Measurements from ENCODE around the gene DTNB. TPM values are rescaled to one million over a fixed set of nuclear protein-coding genes. Genes with fewer than 3 reads are reported as not detected.

Gene DTNB
- polyA plus RNA-seq, 1 of the 3 experiments (the other 2 are of a cell fraction) = 15.3 TPM

- H3K4me2 ChIP-seq = no peak overlapping the region
- POLR2A ChIA-PET = no interaction called here
Measured at GRCh38 chr2:25411753-25412152, 261.6 kb downstream of the DTNB start.

More at GRCh38 chr2:25411753-25412152, 261.6 kb downstream of the DTNB start:
- H3K27ac ChIP-seq (ENCODE audit: low read depth in 2 of 2, low read length in 1 of 2) = no peak overlapping the region
- no peaks in the 10 kb centered on the region for H3K4me1 ChIP-seq (ENCODE audit: control insufficient read depth in 1 of 2, insufficient read depth in 2 of 2, low read depth in 1 of 2, low read length in 1 of 2)
- H3K9me3 ChIP-seq = no peaks in the 10 kb centered on the region
- CTCF ChIA-PET = interaction anchor here (0.8 to 1.4 kb wide), 2 partner anchors 15 to 32 kb away, joined by 3 read pairs; no protein-coding TSS in a partner anchor
- no peaks in the 10 kb centered on the region for H3K27me3 ChIP-seq (ENCODE audit: insufficient read depth)
- H2AFZ ChIP-seq (ENCODE audit: low read depth) = no peak overlapping the region
- no peak overlapping the region for H3K9ac ChIP-seq
- H3K79me2 ChIP-seq (ENCODE audit: insufficient read depth) = no peaks in the 10 kb centered on the region
- H4K20me1 ChIP-seq (ENCODE audit: insufficient read depth) = no peaks in the 10 kb centered on the region
- no peaks in the 10 kb centered on the region for H3K36me3 ChIP-seq (replicated peaks in 1 of 2; ENCODE audit: control insufficient read depth in 1 of 2, insufficient read depth in 2 of 2, low read length in 1 of 2)
- no peak overlapping the region for H3K4me3 ChIP-seq (ENCODE audit: low read depth in 2 of 2, low read length in 1 of 2)
- WGBS (ENCODE audit: low lambda C conversion rate) = 88% methylated on average over 6 of the region's 6 CpGs
- no peak for DNase-seq
- no peaks in the 10 kb centered on the region for H3F3A ChIP-seq (replicated peaks; ENCODE audit: insufficient read depth)
- TF ChIP-seq MXI1 (IDR thresholded peaks at IDR 0.05; ENCODE audit: low read depth, low read length) (no peak), EZH2phosphoT487 (IDR thresholded peaks at IDR 0.05; ENCODE audit: borderline replicate concordance, low read depth) (no peak), RFX5 (IDR thresholded peaks at IDR 0.05; ENCODE audit: low read length) (no peak), FOSL2 (IDR thresholded peaks at IDR 0.05; ENCODE audit: borderline replicate concordance, low read depth) (no peak), ZBTB33 (IDR thresholded peaks at IDR 0.05; ENCODE audit: borderline replicate concordance, low read depth) (no peak), REST (IDR thresholded peaks at IDR 0.05; ENCODE audit: low read depth, low read length) (no peak), TCF12 (IDR thresholded peaks at IDR 0.05) (no peak), GATA2 (CRISPR knock-in tag; IDR thresholded peaks at IDR 0.05) (no peak), CTCF (IDR thresholded peaks at IDR 0.05) (no peak)
- no peaks in the 10 kb centered on the region for H3K9me2 ChIP-seq

Data from SK-N-SH (cell line).